T-helper 1 cell treated with Interleukin-12 subunit alpha and Interleukin-12 subunit beta and Interleukin-4 antibody, amounts not matched to agents 30 ng/mL and 1 ng/mL, for 36 hours (primary cell): Measurements from ENCODE around the gene TMEM258. TPM values are rescaled to one million over a fixed set of nuclear protein-coding genes. Genes with fewer than 3 reads are reported as not detected.

Experiments used
- intact Hi-C: fragments of 100-400 bp; cut with micrococcal nuclease; formaldehyde crosslinking; loops from one replicate; pipeline ENCODE4 v1.15.1; 2024
- total RNA-seq: library from RNA; stranded (reverse); gene quantifications from 2 replicates; pipeline ENCODE4 v1.2.3, GENCODE V29; 2022

Gene TMEM258
- total RNA-seq, 1 donor from 2014 or later: 173 TPM

DNA sequence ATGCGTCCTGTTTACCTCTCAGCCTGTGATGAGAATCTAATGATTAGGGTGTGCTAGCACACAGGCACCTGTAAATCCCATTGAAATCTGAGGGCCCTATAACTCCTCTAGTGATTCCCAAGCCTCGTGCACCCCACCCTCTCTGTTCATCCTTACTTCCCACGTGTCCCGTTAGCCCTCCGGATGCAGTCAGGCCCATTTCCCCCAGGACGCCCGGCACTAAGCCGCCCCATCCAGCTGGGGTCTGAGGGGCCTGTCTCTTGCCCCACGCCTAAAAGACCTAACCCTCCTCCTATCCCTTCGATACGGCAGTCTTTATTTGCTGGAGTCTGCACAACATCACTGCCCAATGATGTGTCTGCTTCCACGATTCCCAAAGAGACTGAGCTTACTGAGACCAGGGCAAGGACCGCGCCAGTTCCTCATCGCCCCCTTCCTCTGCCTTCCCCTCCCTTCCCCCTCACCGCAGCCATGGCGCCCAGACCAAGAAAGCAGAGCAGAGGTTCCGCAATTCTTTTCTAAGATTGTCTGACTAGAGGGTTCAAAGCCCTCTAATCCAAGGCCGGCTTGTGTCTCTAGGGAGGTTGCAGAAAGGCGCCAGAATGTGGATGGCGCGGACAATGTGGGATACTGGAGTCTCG lies 34.7 kb upstream of the TMEM258 start:
- intact Hi-C loops: loop anchor here (1.0 to 5.0 kb wide), 3 partner anchors 10 to 200 kb away; partner anchors contain the start of gene FADS1

GRCh38 chr11:61820174-61820573 lies 27.8 kb upstream of the TMEM258 start:
- intact Hi-C loops: no loop called here

DNA sequence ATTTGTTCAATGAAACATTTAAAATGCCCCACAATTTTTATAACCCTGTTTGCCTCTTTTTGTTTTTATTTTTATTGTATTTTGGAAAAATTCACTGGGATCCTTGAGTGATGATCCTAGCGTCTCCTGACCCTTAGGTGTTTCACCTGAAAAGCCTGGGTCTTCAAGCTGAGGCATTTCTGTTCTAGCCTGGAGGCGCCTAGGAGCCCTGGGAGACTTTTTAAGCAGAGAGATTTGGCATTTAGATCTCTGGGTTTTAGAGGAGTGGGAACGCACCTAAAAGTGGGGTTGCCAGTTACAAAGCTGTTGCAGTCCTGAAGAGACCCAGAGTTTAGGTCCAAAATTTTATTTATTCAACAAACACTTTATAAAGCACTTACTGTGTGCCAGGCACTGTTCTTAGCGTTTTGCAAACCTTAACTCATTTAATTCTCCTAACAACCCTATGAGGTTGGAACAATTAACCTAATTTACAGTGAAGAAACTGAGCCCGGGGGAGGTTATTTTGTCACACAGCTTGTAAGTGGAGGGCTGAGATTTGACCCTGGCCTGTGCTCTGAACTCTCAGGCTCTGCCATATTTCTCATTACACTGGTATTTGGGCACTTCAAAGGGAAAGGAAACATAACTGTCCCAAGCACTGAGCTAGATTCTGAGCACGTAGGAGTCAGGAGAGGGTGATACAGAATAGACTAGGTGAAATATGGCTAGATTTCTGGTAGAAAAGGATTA lies 25.2 kb upstream of the TMEM258 start:
- intact Hi-C loops: loop anchor here (1.0 to 5.0 kb wide), 3 partner anchors 10 to 150 kb away; partner anchors contain the start of gene FTH1

- intact Hi-C loops: loop anchor here (1.0 to 5.0 kb wide), 6 partner anchors 10 to 656 kb away; partner anchors contain the start of genes FADS3, FTH1 and VPS37C
Observed at GRCh38 chr11:61816736-61817455, 24.5 kb upstream of the TMEM258 start, which contains the start of gene FADS1. TSS of gene FADS1 (minus strand) at chr11:61817003. CDS start at chr11:61816929, 74 bp downstream.

- intact Hi-C loops: loop anchor here (1.0 to 5.0 kb wide), 5 partner anchors 19 to 655 kb away; partner anchors contain the start of genes FADS3, FEN1, FTH1 and TMEM258
Observed at GRCh38 chr11:61815790-61816735, 23.7 kb upstream of the TMEM258 start.

DNA sequence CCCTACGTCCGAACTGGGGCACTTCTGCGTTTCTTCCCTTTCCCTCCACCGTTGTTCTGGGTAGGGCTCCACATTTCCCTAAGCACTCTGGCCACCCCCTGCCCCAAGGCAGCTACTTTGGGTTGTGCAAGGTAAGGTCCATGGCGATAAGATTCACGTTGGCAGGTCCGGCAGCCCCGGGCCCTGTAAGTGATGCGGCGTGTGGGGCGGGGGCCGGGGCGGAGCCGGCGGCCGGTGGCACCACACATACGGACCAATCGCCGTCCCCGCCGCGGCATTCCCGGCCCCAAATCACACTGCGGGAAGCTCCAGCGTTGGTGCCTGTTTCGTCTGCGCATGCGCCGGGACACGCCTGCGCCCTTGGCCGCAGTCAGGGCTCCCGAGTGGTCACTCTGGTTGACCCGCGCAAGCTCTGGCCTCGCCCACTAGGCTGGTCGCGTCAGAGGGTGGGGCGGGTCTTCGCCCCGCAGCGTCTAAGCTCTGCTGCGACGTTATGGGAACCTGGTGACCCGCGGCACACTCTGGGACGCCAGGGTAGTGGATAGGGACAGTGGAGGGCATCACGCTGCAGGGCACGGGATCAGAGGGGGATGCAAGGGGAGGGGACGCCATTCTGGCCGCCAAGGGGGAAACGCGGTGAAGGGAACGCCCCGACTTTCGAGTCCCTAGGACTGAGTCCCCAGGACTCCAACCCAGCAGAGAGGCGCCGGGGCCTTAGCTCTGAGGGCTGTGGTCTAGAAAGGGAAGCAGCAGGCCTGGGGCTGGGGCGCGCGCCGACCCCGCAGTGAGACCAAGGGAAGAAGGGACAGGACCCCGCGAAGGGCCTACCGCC lies 22.8 kb upstream of the TMEM258 start:
- intact Hi-C loops: loop anchor here (1.0 to 5.0 kb wide), 2 partner anchors 23 to 152 kb away; partner anchors contain the start of genes FEN1, FTH1 and TMEM258

- intact Hi-C loops: no loop called here
Observed at GRCh38 chr11:61814247-61814957, 22.0 kb upstream of the TMEM258 start.

DNA sequence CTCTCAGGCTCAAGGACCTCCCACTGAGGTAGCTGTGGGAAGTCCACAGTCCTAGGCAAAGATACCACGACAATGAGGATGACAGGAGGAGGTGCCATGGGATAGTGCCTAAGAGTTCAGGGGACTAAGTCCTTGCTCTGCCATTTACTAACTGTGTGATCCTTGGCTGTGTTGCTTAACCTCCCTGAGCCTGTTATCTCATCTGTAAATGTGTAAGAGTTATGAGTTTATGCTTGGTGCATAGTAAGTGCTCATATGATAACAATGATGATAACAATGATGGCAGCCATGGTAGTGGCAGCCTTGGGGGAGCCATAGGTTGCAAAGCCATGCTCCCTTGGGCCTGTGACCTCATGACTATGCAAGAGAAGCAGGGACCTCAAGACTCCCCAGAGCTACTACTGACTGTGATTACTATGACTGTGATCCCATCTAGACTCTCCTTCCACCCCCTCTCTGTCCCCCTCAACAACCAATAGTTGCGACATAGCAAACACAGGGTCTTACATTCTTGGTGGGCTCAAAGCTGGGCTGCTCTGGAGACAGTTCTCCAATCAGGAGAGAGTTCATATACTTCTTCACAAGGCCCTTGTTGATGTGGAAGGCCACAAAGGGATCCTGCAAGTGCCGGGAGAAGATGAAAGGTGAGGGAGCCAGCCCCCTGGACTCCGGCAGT lies 20.5 kb upstream of the TMEM258 start:
- intact Hi-C loops: no loop called here

- intact Hi-C loops: no loop called here
Observed at GRCh38 chr11:61811831-61812230, 19.4 kb upstream of the TMEM258 start.

DNA sequence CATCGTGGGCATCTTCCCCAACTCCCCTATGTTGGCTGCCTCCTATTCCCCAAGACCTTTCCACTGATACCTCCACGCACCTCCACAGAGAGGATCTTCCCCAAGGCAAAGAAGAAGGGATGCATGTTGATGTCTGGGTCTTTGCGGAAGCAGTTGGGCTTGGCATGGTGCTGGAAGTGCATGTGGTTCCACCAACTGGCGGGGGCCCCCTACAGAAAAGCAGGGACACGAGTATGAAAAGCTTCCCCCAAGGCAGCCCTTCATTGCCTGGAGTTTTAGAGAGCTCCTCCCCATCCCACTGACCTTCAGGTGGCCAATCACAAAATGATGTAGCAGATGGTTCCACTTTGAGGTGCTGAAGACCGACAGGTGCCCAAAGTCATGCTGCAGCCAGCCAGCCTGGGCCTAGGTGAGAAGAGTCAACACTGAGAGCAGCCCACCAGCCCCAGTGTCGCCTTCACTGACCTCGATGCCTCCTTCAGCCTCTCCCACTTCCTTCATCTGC lies 18.3 kb upstream of the TMEM258 start:
- intact Hi-C loops: no loop called here

DNA sequence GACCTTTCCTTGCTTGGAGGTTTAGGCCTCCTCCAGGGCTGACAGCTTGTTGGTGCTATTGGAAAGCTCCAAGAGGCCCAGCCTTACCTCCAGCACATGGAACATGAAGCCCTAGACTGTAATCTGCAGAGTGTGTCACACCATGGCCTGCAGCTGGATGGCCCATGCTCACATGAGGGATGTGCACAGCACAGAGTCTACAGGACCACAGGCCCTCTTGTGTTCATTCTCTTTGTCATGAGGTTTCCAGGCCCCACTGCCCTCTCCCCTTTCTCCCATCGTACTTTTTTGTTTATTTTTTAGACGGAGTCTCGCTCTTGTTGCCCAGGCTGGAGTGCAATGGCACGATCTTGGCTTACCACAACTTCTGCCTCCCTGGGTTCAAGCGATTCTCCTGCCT lies 14.4 kb upstream of the TMEM258 start:
- intact Hi-C loops: no loop called here

GRCh38 chr11:61805146-61805545 lies 12.7 kb upstream of the TMEM258 start:
- intact Hi-C loops: no loop called here

- intact Hi-C loops: no loop called here
Observed at GRCh38 chr11:61803889-61804647, 11.7 kb upstream of the TMEM258 start.

- intact Hi-C loops: no loop called here
Observed at GRCh38 chr11:61802605-61803004, 10.2 kb upstream of the TMEM258 start.

GRCh38 chr11:61800331-61801281 lies 8.2 kb upstream of the TMEM258 start:
- intact Hi-C loops: no loop called here

GRCh38 chr11:61799665-61800284 lies 7.4 kb upstream of the TMEM258 start:
- intact Hi-C loops: loop anchor here (10.0 kb wide), 2 partner anchors 755 to 895 kb away; partner anchors contain the start of gene PRPF19
